Liver (tissue), 9 donors: Measurements from ENCODE around the gene MAP3K10. TPM values are rescaled to one million over a fixed set of nuclear protein-coding genes. Genes with fewer than 3 reads are reported as not detected.

Source experiments
- DNase-seq: peaks from one replicate; pipeline ENCODE4 v3.0.0-alpha.2; 2017; ENCODE audit warnings: low spot score
- H3K27ac ChIP-seq, 2 donors: one replicate each; pipeline ENCODE4 v1.7.0; 2013; ENCODE audit warnings: inconsistent platforms in 2 of 2, low read length in 2 of 2, control low read depth in 1 of 2, low read depth in 1 of 2, mild to moderate bottlenecking in 1 of 2
- H3K27me3 ChIP-seq, 4 donors: one replicate each; pipeline versions ENCODE4 v1.6.1 to v1.7.0; 2013; ENCODE audit warnings: low read length in 3 of 4, inconsistent platforms in 1 of 4, mild to moderate bottlenecking in 1 of 4, moderate library complexity in 1 of 4; ENCODE audit not compliant: control insufficient read depth in 4 of 4, insufficient read depth in 4 of 4
- H3K36me3 ChIP-seq, 4 donors: one replicate each; pipeline versions ENCODE4 v1.6.1 to v1.7.0; 2013; ENCODE audit warnings: low read length in 3 of 4, mild to moderate bottlenecking in 3 of 4, low read depth in 1 of 4, moderate library complexity in 1 of 4; ENCODE audit not compliant: control insufficient read depth in 4 of 4, insufficient read depth in 3 of 4
- H3K4me1 ChIP-seq, 4 donors: one replicate each; pipeline versions ENCODE4 v1.6.1 to v1.7.0; 2013; ENCODE audit warnings: low read length in 3 of 4, mild to moderate bottlenecking in 3 of 4, moderate library complexity in 1 of 4; ENCODE audit not compliant: control insufficient read depth in 4 of 4, insufficient read depth in 4 of 4
- H3K4me3 ChIP-seq, 3 donors: one replicate each; pipeline versions ENCODE4 v1.6.1 to v1.7.0; 2013; ENCODE audit warnings: low read length in 3 of 3, control low read depth in 1 of 3, low read depth in 1 of 3, mild to moderate bottlenecking in 1 of 3
- H3K9ac ChIP-seq, 2 donors: one replicate each; pipeline ENCODE4 v1.7.0; 2013; ENCODE audit warnings: low read length in 2 of 2, mild to moderate bottlenecking in 2 of 2, moderate library complexity in 2 of 2, control low read depth in 1 of 2, low read depth in 1 of 2
- H3K9me3 ChIP-seq, 4 donors: one replicate each; pipeline versions ENCODE4 v1.6.1 to v1.7.0; 2013; ENCODE audit warnings: low read length in 3 of 4; ENCODE audit not compliant: control insufficient read depth in 4 of 4
- EGR1 ChIP-seq, 2 donors: IDR thresholded peaks; 2 replicates each; pipeline ENCODE4 v1.6.1; 2016 to 2018; ENCODE audit warnings: antibody characterized with exemption in 2 of 2, low read depth in 2 of 2
- FOXA1 ChIP-seq: IDR thresholded peaks from 2 replicates; pipeline ENCODE4 v1.6.1; 2016; ENCODE audit warnings: antibody characterized with exemption
- GABPA ChIP-seq, 2 donors: IDR thresholded peaks in 1 of 2; conservative IDR thresholded peaks in 1 of 2; 2 replicates each; pipeline ENCODE4 v1.6.1; 2016; ENCODE audit warnings: antibody characterized with exemption in 2 of 2, mild to moderate bottlenecking in 1 of 2, moderate library complexity in 1 of 2
- HNF4A ChIP-seq, 2 donors: conservative IDR thresholded peaks; 2 replicates each; pipeline ENCODE4 v1.6.1; 2016; ENCODE audit warnings: antibody characterized with exemption in 2 of 2, mild to moderate bottlenecking in 2 of 2
- HNF4G ChIP-seq: IDR thresholded peaks from 2 replicates; pipeline ENCODE4 v1.6.1; 2016; ENCODE audit warnings: antibody characterized with exemption
- JUND ChIP-seq, 2 donors: IDR thresholded peaks; 2 replicates each; pipeline ENCODE4 v1.6.1; 2016; ENCODE audit warnings: antibody characterized with exemption in 2 of 2
- NR2F2 ChIP-seq: IDR thresholded peaks from 2 replicates; pipeline ENCODE4 v1.6.1; 2016; ENCODE audit warnings: antibody characterized with exemption
- RAD21 ChIP-seq, 2 donors: IDR thresholded peaks; 2 replicates each; pipeline ENCODE4 v1.6.1; 2016; ENCODE audit warnings: antibody characterized with exemption in 2 of 2, mild to moderate bottlenecking in 2 of 2
- RXRA ChIP-seq, 2 donors: IDR thresholded peaks; 2 replicates each; pipeline ENCODE4 v1.6.1; 2017 to 2018; ENCODE audit warnings: antibody characterized with exemption in 2 of 2, mild to moderate bottlenecking in 1 of 2
- SP1 ChIP-seq: IDR thresholded peaks from 2 replicates; pipeline ENCODE4 v1.6.1; 2018; ENCODE audit warnings: antibody characterized with exemption, mild to moderate bottlenecking
- TAF1 ChIP-seq: conservative IDR thresholded peaks from 2 replicates; pipeline ENCODE4 v1.6.1; 2016; ENCODE audit warnings: antibody characterized with exemption, mild to moderate bottlenecking
- YY1 ChIP-seq: IDR thresholded peaks from 2 replicates; pipeline ENCODE4 v1.6.1; 2016; ENCODE audit warnings: antibody characterized with exemption, mild to moderate bottlenecking
- WGBS: extraction: QIAGEN DNeasy Blood & Tissue Kit; methylation state at CpG from one replicate; pipeline ENCODE4 v1.1.7; 2013; 5-methylcytosine and 5-hydroxymethylcytosine counted together
- polyA plus RNA-seq, 2 donors: library from polyadenylated mRNA; stranded (reverse) in 1 of 2; unstranded in 1 of 2; fragments of 200-250 nt in 1 of 2; fragments of >200 nt in 1 of 2; fragmentation: Nextera tagmentation in 1 of 2; extraction: Ambion mirVana in 1 of 2; gene quantifications; one replicate each; pipeline versions ENCODE4 v1.2.1 to v1.2.3, GENCODE V29; 2013 to 2015
- total RNA-seq, 2 donors: library from RNA; depleted of rRNA; stranded (reverse); fragments of >200 nt; gene quantifications; one replicate each; pipeline ENCODE4 v1.2.3, GENCODE V29; 2014
- TF ChIP-seq, protein P1 (sequence below): fragments of 150-350 bp; IDR thresholded peaks from 2 replicates; pipeline ENCODE4 v1.5.1; 2017; ENCODE audit warnings: improper control_type of control experiment, low read depth, low read length; ENCODE audit not compliant: missing input control
- TF ChIP-seq, protein P2 (sequence below): IDR thresholded peaks from 2 replicates; pipeline ENCODE4 v1.6.1; 2016; ENCODE audit warnings: antibody characterized with exemption, mild to moderate bottlenecking
- TF ChIP-seq, protein P3 (sequence below): IDR thresholded peaks from 2 replicates; pipeline ENCODE4 v1.6.1; 2016; ENCODE audit warnings: antibody characterized with exemption
- TF ChIP-seq, protein P4 (sequence below): IDR thresholded peaks from 2 replicates; pipeline ENCODE4 v1.6.1; 2016; ENCODE audit warnings: antibody characterized with exemption
- donor health status: healthy.
- donor health status: healthy.
- donor health status: healthy.
- donor health status: healthy.
- donor health status: healthy.

Gene MAP3K10
- total and polyA plus RNA-seq, 4 donors = 0.65 to 3.9 (median 2.1) TPM

DNA sequence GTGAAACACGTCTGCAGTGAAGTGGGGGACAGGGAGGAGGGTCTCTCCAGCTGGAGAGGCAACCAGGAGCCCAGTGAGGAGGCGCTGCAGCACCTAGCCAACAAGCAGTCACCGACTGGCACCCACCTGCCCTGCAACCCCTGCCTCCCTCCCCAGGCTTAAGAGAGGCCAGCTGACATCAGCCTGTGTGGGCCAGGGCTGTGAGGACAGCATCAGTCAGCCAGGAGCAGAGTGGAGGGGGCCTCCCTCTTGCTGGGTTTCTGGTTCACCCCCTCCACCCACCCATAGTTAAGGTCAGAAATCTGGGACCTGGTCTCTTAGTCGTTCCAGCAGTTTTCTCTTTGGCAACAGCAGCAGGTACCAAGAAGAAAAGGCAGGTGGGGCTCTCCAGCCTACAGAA, 60.8 kb downstream of the MAP3K10 start (continued):
- TF ChIP-seq, protein P1, sequence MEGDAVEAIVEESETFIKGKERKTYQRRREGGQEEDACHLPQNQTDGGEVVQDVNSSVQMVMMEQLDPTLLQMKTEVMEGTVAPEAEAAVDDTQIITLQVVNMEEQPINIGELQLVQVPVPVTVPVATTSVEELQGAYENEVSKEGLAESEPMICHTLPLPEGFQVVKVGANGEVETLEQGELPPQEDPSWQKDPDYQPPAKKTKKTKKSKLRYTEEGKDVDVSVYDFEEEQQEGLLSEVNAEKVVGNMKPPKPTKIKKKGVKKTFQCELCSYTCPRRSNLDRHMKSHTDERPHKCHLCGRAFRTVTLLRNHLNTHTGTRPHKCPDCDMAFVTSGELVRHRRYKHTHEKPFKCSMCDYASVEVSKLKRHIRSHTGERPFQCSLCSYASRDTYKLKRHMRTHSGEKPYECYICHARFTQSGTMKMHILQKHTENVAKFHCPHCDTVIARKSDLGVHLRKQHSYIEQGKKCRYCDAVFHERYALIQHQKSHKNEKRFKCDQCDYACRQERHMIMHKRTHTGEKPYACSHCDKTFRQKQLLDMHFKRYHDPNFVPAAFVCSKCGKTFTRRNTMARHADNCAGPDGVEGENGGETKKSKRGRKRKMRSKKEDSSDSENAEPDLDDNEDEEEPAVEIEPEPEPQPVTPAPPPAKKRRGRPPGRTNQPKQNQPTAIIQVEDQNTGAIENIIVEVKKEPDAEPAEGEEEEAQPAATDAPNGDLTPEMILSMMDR = no peak
- TF ChIP-seq NR2F2 (no peak), TAF1 (no peak)

DNA sequence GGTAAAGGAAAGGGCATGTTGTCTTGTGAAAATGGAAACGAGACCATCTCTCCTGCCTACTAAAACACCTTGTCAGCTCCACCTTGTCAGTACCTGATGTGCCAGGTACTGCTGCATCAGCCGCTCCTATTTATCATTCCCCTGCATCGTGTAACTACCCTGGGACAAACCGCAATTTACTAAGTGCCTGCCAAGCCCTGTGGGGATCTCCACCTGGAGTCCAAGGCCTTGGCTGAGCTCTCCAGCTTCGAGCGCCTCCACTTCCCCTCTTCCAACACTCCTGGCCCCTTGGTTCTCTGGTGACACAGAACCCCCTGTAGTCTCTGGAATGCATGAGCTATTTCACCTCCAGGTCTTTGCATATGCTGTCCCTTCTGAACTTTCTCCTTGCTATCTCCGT, 61.2 kb downstream of the MAP3K10 start:
- Histone ChIP-seq H3K9me3 (no peaks in the 10 kb centered on the region), H3K27me3 (no peaks in the 10 kb centered on the region), H3K4me3 (no peak overlapping the region), H3K36me3 (peaks cover 0 to 28% (median 19%) of the 10 kb centered on the region in 4 donors), H3K4me1 (peaks cover 5 to 76% (median 52%) of the 10 kb centered on the region in 4 donors), H3K9ac (no peak overlapping the region), H3K27ac (no peak overlapping the region)
- TF ChIP-seq RAD21 (IDR thresholded peaks at IDR 0.05) (no peak), HNF4A (conservative IDR thresholded peaks at IDR 0.05) (no peak), YY1 (no peak), EGR1 (IDR thresholded peaks at IDR 0.05; ENCODE audit: low read depth in 2 of 2) (no peak), NR2F2 (no peak), JUND (IDR thresholded peaks at IDR 0.05) (no peak), SP1 (no peak), RXRA (IDR thresholded peaks at IDR 0.05) (no peak), HNF4G (no peak), FOXA1 (no peak), GABPA (IDR thresholded peaks at IDR 0.05 in 1 of 2, conservative IDR thresholded peaks at IDR 0.05 in 1 of 2) (no peak)
- TF ChIP-seq, protein P2, sequence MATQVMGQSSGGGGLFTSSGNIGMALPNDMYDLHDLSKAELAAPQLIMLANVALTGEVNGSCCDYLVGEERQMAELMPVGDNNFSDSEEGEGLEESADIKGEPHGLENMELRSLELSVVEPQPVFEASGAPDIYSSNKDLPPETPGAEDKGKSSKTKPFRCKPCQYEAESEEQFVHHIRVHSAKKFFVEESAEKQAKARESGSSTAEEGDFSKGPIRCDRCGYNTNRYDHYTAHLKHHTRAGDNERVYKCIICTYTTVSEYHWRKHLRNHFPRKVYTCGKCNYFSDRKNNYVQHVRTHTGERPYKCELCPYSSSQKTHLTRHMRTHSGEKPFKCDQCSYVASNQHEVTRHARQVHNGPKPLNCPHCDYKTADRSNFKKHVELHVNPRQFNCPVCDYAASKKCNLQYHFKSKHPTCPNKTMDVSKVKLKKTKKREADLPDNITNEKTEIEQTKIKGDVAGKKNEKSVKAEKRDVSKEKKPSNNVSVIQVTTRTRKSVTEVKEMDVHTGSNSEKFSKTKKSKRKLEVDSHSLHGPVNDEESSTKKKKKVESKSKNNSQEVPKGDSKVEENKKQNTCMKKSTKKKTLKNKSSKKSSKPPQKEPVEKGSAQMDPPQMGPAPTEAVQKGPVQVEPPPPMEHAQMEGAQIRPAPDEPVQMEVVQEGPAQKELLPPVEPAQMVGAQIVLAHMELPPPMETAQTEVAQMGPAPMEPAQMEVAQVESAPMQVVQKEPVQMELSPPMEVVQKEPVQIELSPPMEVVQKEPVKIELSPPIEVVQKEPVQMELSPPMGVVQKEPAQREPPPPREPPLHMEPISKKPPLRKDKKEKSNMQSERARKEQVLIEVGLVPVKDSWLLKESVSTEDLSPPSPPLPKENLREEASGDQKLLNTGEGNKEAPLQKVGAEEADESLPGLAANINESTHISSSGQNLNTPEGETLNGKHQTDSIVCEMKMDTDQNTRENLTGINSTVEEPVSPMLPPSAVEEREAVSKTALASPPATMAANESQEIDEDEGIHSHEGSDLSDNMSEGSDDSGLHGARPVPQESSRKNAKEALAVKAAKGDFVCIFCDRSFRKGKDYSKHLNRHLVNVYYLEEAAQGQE = no peak
- TF ChIP-seq, protein P3, sequence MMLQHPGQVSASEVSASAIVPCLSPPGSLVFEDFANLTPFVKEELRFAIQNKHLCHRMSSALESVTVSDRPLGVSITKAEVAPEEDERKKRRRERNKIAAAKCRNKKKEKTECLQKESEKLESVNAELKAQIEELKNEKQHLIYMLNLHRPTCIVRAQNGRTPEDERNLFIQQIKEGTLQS = no peak
- TF ChIP-seq, protein P1 = no peak
- TF ChIP-seq, protein P4, sequence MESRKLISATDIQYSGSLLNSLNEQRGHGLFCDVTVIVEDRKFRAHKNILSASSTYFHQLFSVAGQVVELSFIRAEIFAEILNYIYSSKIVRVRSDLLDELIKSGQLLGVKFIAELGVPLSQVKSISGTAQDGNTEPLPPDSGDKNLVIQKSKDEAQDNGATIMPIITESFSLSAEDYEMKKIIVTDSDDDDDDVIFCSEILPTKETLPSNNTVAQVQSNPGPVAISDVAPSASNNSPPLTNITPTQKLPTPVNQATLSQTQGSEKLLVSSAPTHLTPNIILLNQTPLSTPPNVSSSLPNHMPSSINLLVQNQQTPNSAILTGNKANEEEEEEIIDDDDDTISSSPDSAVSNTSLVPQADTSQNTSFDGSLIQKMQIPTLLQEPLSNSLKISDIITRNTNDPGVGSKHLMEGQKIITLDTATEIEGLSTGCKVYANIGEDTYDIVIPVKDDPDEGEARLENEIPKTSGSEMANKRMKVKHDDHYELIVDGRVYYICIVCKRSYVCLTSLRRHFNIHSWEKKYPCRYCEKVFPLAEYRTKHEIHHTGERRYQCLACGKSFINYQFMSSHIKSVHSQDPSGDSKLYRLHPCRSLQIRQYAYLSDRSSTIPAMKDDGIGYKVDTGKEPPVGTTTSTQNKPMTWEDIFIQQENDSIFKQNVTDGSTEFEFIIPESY = no peak
- no peak for DNase-seq
- WGBS = 74% methylated on average over 7 of the region's 7 CpGs
